Thyroid gland (tissue), 4 donors: ENCODE results near the gene MRPL36. TPM values are rescaled to one million over a fixed set of nuclear protein-coding genes. Genes with fewer than 3 reads are reported as not detected.

ENCODE experiments used
- DNase-seq, 2 donors: peaks; one replicate each; pipeline ENCODE4 v3.0.0-alpha.2; 2019
- H3K27ac ChIP-seq, 3 donors: fragments of 200-600 bp; sonication (generic); 1 replicate in 2 of 3; 2 replicates in 1 of 3; pipeline ENCODE4 v1.5.1; 2016 to 2019; ENCODE audit warnings: mild to moderate bottlenecking in 1 of 3, moderate library complexity in 1 of 3
- H3K27me3 ChIP-seq: fragments of 200-600 bp; sonication (generic); one replicate; pipeline ENCODE4 v1.5.1; 2019
- H3K36me3 ChIP-seq, 2 donors: fragments of 200-600 bp; sonication (generic); one replicate each; pipeline ENCODE4 v1.5.1; 2016 to 2019
- H3K4me1 ChIP-seq, 2 donors: fragments of 200-600 bp; sonication (generic); one replicate each; pipeline ENCODE4 v1.5.1; 2017 to 2019
- H3K4me3 ChIP-seq, 3 donors: fragments of 200-600 bp; sonication (generic); replicated peaks in 1 of 3; 1 replicate in 2 of 3; 2 replicates in 1 of 3; pipeline ENCODE4 v1.5.1; 2016; ENCODE audit warnings: mild to moderate bottlenecking in 1 of 3
- H3K9me3 ChIP-seq: fragments of 200-600 bp; sonication (generic); one replicate; pipeline ENCODE4 v1.5.1; 2017
- POLR2A ChIP-seq, 2 donors: fragments of 450-650 bp; IDR thresholded peaks; one replicate each; pipeline ENCODE4 v1.6.1; 2017; ENCODE audit warnings: antibody characterized with exemption in 2 of 2, mild to moderate bottlenecking in 2 of 2, moderate library complexity in 1 of 2
- WGBS, 2 donors: methylation state at CpG; one replicate each; pipeline ENCODE4 v1.1.5; 2017; 5-methylcytosine and 5-hydroxymethylcytosine counted together
- intact Hi-C: fragments of 100-400 bp; cut with DNase I; formaldehyde crosslinking; loops from one replicate; pipeline ENCODE4 v1.15.1; 2023
- total RNA-seq, 4 donors: library from RNA; depleted of rRNA; stranded (reverse); fragments of >200 nt; gene quantifications; one replicate each; pipeline ENCODE4 v1.2.3, GENCODE V29; 2016
- TF ChIP-seq, protein P1 (sequence below), 6 experiments: fragments of 200-600 bp in 3 of 6; fragments of 450-650 bp in 3 of 6; sonication (generic) in 3 of 6; IDR thresholded peaks; one replicate each; pipeline ENCODE4 v1.5.1; 2016 to 2019; ENCODE audit warnings: antibody characterized with exemption in 6 of 6, mild to moderate bottlenecking in 2 of 6, inconsistent platforms in 1 of 6, moderate library complexity in 1 of 6

The MRPL36 gene
- total RNA-seq, 4 donors from 2014 or later: 10.4 to 41.7 (median 33.6) TPM

DNA sequence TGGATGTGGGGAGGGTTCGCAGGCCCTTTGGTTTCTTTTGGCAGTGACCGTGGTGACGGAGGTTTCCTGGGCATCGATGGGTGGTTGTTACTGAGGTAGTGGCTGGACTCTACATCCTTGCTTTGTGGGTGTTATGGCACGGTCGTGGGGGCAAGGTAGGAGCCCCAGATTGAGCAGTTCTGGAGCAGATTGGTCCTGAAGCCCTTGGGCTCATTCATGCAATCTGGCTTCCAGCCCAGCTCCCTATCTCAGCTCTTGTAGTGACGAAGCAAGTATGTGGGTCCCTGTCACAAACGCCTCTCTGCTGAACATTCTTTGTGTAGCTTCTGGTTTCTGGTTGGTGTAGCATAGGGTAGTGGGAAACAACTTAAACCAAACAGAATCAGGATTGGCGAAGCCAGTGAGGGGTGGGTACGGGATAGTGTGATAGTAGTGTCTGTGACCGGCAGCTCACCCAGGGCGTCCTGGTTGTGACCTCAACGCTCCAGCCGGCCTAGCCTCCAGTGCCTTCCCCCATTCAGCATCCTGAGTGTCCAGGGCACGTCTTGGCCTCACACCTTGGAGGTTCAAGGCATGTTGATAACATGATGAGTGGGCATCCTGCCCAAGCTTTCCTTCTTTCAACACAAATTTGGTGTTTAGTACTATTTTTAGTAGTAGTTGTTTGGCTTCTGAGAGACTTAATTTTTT, 4.5 kb upstream of the MRPL36 start:
- Histone ChIP-seq H3K9me3 (no peaks in the 10 kb centered on the region), H3K27me3 (no peaks in the 10 kb centered on the region), H3K36me3 (peaks cover 38 to 49% of the 10 kb centered on the region in 2 donors), H3K4me3 (no peak overlapping the region), H3K4me1 (peaks cover 0 to 10% of the 10 kb centered on the region in 2 donors), H3K27ac (no peak overlapping the region)
- no peak for DNase-seq
- intact Hi-C loops: no loop called here
- no peak for TF ChIP-seq POLR2A (IDR thresholded peaks at IDR 0.05)
- TF ChIP-seq, protein P1, sequence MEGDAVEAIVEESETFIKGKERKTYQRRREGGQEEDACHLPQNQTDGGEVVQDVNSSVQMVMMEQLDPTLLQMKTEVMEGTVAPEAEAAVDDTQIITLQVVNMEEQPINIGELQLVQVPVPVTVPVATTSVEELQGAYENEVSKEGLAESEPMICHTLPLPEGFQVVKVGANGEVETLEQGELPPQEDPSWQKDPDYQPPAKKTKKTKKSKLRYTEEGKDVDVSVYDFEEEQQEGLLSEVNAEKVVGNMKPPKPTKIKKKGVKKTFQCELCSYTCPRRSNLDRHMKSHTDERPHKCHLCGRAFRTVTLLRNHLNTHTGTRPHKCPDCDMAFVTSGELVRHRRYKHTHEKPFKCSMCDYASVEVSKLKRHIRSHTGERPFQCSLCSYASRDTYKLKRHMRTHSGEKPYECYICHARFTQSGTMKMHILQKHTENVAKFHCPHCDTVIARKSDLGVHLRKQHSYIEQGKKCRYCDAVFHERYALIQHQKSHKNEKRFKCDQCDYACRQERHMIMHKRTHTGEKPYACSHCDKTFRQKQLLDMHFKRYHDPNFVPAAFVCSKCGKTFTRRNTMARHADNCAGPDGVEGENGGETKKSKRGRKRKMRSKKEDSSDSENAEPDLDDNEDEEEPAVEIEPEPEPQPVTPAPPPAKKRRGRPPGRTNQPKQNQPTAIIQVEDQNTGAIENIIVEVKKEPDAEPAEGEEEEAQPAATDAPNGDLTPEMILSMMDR (IDR thresholded peaks at IDR 0.05): no peak
- WGBS, 2 donors: 87 to 91% methylated on average over 15 of the region's 15 CpGs

DNA sequence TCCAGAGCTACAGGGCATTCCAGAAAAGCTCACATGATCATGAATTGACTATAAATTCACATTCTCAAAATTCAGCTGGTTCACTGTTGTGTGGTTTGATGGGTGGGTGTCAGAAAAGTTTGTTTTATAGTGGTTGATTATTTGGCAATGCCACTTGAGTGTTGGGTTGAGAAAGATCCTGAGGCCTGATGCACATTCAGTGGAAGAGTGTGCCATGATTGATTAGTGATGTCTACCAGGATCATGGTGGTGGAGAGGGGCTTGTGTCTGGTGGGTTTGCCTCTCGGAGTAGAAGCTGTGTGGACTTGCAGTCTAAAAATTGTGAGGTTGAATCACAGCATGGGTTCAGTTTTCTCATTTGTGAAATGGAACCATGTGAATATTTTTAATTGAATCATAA, 3.6 kb upstream of the MRPL36 start:
- Histone ChIP-seq H3K4me3 (no peak overlapping the region), H3K36me3 (peaks cover 38 to 48% of the 10 kb centered on the region in 2 donors), H3K4me1 (peaks cover 4 to 16% of the 10 kb centered on the region in 2 donors), H3K27me3 (no peaks in the 10 kb centered on the region), H3K9me3 (no peaks in the 10 kb centered on the region), H3K27ac (no peak overlapping the region)
- no peak for DNase-seq
- intact Hi-C loops: no loop called here
- WGBS, 2 donors: 93 to 100% methylated on average over 1 of the region's 1 CpG
- TF ChIP-seq, protein P1 (IDR thresholded peaks at IDR 0.05): no peak
- no peak for TF ChIP-seq POLR2A (IDR thresholded peaks at IDR 0.05)

DNA sequence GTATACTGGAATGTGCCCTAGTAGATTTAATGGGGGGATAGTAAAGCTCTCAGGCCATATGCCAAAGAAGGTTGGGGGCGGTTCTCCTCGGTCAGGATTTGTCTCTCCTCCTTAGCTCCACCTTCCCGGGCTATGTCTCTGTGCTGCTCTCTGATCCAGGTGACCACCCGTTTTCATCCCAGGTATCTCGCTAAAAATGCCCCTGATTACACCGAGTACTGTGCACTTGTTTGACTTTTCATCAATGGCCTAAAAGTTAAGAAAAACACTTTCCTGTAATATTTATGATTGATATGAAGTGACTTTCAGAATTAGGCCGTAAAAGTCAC, 2.3 kb upstream of the MRPL36 start:
- Histone ChIP-seq H3K9me3 (no peaks in the 10 kb centered on the region), H3K27me3 (no peaks in the 10 kb centered on the region), H3K36me3 (peaks cover 35 to 48% of the 10 kb centered on the region in 2 donors), H3K4me3 (peak overlapping the region; percentile 75 to 87 (median 81)), H3K27ac (no peak overlapping the region), H3K4me1 (peaks cover 4 to 16% of the 10 kb centered on the region in 2 donors)
- intact Hi-C loops: no loop called here
- WGBS, 2 donors: 13 to 14% methylated on average over 7 of the region's 7 CpGs
- TF ChIP-seq, protein P1 (IDR thresholded peaks at IDR 0.05): no peak
- no peak for TF ChIP-seq POLR2A (IDR thresholded peaks at IDR 0.05)
- DNase-seq: no peak

DNA sequence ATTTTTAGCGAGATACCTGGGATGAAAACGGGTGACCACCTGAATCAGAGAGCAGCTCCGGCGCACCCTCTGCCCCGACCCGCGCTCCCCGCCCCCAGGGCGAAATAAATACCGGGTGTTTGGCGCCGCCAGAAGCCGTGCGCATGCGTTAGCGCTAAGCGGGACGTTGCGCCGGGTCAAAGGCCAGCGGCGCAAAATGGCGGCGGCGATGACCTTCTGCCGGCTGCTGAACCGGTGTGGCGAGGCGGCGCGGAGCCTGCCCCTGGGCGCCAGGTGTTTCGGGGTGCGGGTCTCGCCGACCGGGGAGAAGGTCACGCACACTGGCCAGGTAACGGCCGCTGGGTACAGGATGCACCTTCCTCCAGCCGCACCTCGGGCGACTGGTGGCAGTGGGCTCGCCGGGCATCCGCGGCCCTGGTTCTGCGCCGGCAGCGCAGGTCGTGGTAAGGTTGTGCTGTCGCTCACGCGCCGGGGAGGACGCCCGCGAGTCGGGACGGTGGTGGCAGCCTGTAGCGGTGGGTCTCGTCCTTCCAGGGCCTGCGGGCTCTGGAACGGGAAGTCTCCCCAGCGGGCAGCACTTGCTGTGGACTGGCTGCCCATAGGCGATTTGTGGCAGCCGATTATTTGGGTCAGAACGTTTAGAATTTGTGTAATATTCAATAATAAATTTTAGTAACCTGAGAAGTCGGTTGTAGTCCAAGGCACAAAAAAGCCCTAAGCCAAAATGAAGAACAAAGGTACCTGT, 1.8 kb upstream of the MRPL36 start, which contains the start of gene NDUFS6:
Gene NDUFS6, plus strand, starts transcription at position 186 of the 745 bp plus-strand sequence. Its CDS starts 11 bp downstream, at position 197.
- Histone ChIP-seq H3K36me3 (peaks cover 30 to 45% of the 10 kb centered on the region in 2 donors), H3K27ac (peak within 1 kb of the TSS; percentile 79 to 94 (median 86)), H3K27me3 (no peaks in the 10 kb centered on the region), H3K4me1 (peaks cover 4 to 16% of the 10 kb centered on the region in 2 donors), H3K4me3 (peak within 1 kb of the TSS; percentile 75 to 87 (median 81)), H3K9me3 (no peaks in the 10 kb centered on the region)
- WGBS, 2 donors: 0% methylated on average over 16 to 30 of the region's 69 CpGs
- TF ChIP-seq, protein P1 (IDR thresholded peaks at IDR 0.05): no peak
- TF ChIP-seq POLR2A (IDR thresholded peaks at IDR 0.05): peak; percentile 33 to 81
- peak; percentile 79 to 81 for DNase-seq
- intact Hi-C loops: no loop called here
